HG02870 (cell line): ENCODE results near the gene ATAD3C.
A peak's percentile ranks its signal among the peaks of the same experiment; 100 is the strongest.
"Not testable (repeated sequence)": the region's sequence is repeated elsewhere in the genome, so short reads cannot be mapped to it uniquely, and the experiment has no call there.

ENCODE experiments used
- ATAC-seq: cut with Tn5 transposase; IDR thresholded peaks from one replicate; pipeline ENCODE4 v1.9.1; 2021; ENCODE audit warnings: mild to moderate bottlenecking, moderate library complexity; ENCODE audit not compliant: unreplicated experiment

Gene ATAD3C

GRCh38 chr1:1494311-1494710 lies 44.8 kb downstream of the ATAD3C start:
- ATAC-seq = not testable (repeated sequence)

GRCh38 chr1:1495461-1495975 lies 46.0 kb downstream of the ATAD3C start:
- ATAC-seq = not testable (repeated sequence)

GRCh38 chr1:1504777-1505365 lies 55.4 kb downstream of the ATAD3C start:
- not testable (repeated sequence) for ATAC-seq

- ATAC-seq = not testable (repeated sequence)
These were observed 55.9 kb downstream of the ATAD3C start for GRCh38 chr1:1505366-1505798.

- not testable (repeated sequence) for ATAC-seq
These were observed 56.3 kb downstream of the ATAD3C start for GRCh38 chr1:1505801-1506200.

- ATAC-seq = no peak
These were observed 57.8 kb downstream of the ATAD3C start for GRCh38 chr1:1507305-1507704.

GRCh38 chr1:1508775-1509464 lies 59.4 kb downstream of the ATAD3C start:
- ATAC-seq = not testable (repeated sequence)

- ATAC-seq = not testable (repeated sequence)
These were observed 60.0 kb downstream of the ATAD3C start for GRCh38 chr1:1509465-1509850.

GRCh38 chr1:1510912-1511532 lies 61.5 kb downstream of the ATAD3C start:
- ATAC-seq = no peak

GRCh38 chr1:1511533-1512285 lies 62.2 kb downstream of the ATAD3C start, which contains the start of gene ATAD3A:
ATAD3A (plus strand) TSS chr1:1512162; CDS start chr1:1512269, 107 bp downstream.
- peak; percentile 89 for ATAC-seq

GRCh38 chr1:1512425-1512824 lies 62.9 kb downstream of the ATAD3C start:
- ATAC-seq = not testable (repeated sequence)

- ATAC-seq = not testable (repeated sequence)
These were observed 64.2 kb downstream of the ATAD3C start for GRCh38 chr1:1513675-1514074.

GRCh38 chr1:1514376-1514775 lies 64.9 kb downstream of the ATAD3C start:
- not testable (repeated sequence) for ATAC-seq

GRCh38 chr1:1516923-1517322 lies 67.4 kb downstream of the ATAD3C start:
- ATAC-seq = not testable (repeated sequence)

- ATAC-seq = no peak
These were observed 68.6 kb downstream of the ATAD3C start for GRCh38 chr1:1517973-1518620.

- ATAC-seq = not testable (repeated sequence)
These were observed 69.1 kb downstream of the ATAD3C start for GRCh38 chr1:1518621-1519007.
